ENCODE data around the gene KRTAP27-1.

Gene KRTAP27-1

GRCh38 chr21:30329203-30329875, 8.2 kb downstream of the KRTAP27-1 start (continued):
- TF ChIP-seq, protein P1, sequence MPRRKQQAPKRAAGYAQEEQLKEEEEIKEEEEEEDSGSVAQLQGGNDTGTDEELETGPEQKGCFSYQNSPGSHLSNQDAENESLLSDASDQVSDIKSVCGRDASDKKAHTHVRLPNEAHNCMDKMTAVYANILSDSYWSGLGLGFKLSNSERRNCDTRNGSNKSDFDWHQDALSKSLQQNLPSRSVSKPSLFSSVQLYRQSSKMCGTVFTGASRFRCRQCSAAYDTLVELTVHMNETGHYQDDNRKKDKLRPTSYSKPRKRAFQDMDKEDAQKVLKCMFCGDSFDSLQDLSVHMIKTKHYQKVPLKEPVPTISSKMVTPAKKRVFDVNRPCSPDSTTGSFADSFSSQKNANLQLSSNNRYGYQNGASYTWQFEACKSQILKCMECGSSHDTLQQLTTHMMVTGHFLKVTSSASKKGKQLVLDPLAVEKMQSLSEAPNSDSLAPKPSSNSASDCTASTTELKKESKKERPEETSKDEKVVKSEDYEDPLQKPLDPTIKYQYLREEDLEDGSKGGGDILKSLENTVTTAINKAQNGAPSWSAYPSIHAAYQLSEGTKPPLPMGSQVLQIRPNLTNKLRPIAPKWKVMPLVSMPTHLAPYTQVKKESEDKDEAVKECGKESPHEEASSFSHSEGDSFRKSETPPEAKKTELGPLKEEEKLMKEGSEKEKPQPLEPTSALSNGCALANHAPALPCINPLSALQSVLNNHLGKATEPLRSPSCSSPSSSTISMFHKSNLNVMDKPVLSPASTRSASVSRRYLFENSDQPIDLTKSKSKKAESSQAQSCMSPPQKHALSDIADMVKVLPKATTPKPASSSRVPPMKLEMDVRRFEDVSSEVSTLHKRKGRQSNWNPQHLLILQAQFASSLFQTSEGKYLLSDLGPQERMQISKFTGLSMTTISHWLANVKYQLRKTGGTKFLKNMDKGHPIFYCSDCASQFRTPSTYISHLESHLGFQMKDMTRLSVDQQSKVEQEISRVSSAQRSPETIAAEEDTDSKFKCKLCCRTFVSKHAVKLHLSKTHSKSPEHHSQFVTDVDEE (CRISPR knock-in tag; IDR thresholded peaks at IDR 0.05) = no peak
- TF ChIP-seq ESRRG (CRISPR knock-in tag; IDR thresholded peaks at IDR 0.05) (no peak), SNAI2 (CRISPR knock-in tag; IDR thresholded peaks at IDR 0.05) (no peak), ZNF8 (CRISPR knock-in tag; IDR thresholded peaks at IDR 0.05) (no peak), PPARA (CRISPR knock-in tag; IDR thresholded peaks at IDR 0.05; ENCODE audit: borderline replicate concordance) (no peak), CSRNP3 (CRISPR knock-in tag; IDR thresholded peaks at IDR 0.05) (no peak), TOX (CRISPR knock-in tag; IDR thresholded peaks at IDR 0.05; ENCODE audit: borderline replicate concordance) (no peak)

DNA sequence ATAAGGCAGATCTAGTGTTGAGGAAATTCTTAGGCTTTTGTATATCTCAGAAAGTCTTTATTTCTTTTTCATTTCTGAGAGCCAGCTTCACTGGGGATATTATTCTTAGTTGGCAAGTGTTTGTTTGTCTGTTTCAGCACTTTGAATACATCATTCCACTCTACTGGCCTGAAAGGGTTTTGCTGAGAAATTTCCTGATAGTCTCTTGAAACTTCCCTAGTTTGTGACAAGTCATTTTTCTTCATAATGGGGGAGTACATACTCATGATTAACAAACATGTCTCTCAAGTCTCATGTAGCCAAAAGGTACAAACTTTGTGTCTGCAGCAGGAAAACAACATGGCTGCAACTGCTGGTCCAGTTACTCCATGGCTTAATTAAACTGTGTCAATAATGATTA, 11.1 kb downstream of the KRTAP27-1 start:
- TF ChIP-seq, protein P1 (CRISPR knock-in tag; IDR thresholded peaks at IDR 0.05) = no peak
- TF ChIP-seq ZNF565 (CRISPR knock-in tag; conservative IDR thresholded peaks at IDR 0.05; ENCODE audit: low read depth) = no peak
- TF ChIP-seq ZFP30 (CRISPR knock-in tag; IDR thresholded peaks at IDR 0.05) = no peak
- TF ChIP-seq POU6F1 (CRISPR knock-in tag; IDR thresholded peaks at IDR 0.05; ENCODE audit: borderline replicate concordance, low read depth) = no peak
- TF ChIP-seq CSRNP3 (CRISPR knock-in tag; IDR thresholded peaks at IDR 0.05) = no peak
- TF ChIP-seq ISL1 (CRISPR knock-in tag; IDR thresholded peaks at IDR 0.05) = no peak
- TF ChIP-seq GLIS3 (CRISPR knock-in tag; IDR thresholded peaks at IDR 0.05) = no peak
- no peak for TF ChIP-seq BACH2 (CRISPR knock-in tag; IDR thresholded peaks at IDR 0.05; ENCODE audit: borderline replicate concordance)
- TF ChIP-seq, protein P2, sequence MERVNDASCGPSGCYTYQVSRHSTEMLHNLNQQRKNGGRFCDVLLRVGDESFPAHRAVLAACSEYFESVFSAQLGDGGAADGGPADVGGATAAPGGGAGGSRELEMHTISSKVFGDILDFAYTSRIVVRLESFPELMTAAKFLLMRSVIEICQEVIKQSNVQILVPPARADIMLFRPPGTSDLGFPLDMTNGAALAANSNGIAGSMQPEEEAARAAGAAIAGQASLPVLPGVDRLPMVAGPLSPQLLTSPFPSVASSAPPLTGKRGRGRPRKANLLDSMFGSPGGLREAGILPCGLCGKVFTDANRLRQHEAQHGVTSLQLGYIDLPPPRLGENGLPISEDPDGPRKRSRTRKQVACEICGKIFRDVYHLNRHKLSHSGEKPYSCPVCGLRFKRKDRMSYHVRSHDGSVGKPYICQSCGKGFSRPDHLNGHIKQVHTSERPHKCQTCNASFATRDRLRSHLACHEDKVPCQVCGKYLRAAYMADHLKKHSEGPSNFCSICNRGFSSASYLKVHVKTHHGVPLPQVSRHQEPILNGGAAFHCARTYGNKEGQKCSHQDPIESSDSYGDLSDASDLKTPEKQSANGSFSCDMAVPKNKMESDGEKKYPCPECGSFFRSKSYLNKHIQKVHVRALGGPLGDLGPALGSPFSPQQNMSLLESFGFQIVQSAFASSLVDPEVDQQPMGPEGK (CRISPR knock-in tag; IDR thresholded peaks at IDR 0.05; ENCODE audit: borderline replicate concordance) = no peak
- TF ChIP-seq, protein P3, sequence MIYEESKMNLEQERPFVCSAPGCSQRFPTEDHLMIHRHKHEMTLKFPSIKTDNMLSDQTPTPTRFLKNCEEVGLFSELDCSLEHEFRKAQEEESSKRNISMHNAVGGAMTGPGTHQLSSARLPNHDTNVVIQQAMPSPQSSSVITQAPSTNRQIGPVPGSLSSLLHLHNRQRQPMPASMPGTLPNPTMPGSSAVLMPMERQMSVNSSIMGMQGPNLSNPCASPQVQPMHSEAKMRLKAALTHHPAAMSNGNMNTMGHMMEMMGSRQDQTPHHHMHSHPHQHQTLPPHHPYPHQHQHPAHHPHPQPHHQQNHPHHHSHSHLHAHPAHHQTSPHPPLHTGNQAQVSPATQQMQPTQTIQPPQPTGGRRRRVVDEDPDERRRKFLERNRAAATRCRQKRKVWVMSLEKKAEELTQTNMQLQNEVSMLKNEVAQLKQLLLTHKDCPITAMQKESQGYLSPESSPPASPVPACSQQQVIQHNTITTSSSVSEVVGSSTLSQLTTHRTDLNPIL (CRISPR knock-in tag; IDR thresholded peaks at IDR 0.05; ENCODE audit: low read depth) = no peak
- TF ChIP-seq SNAI2 (CRISPR knock-in tag; IDR thresholded peaks at IDR 0.05) = no peak
- no peak for ATAC-seq

Measured in SK-N-SH treated with all-trans-retinoic acid at 6 μM for 48 hours (cell line).